Heart left ventricle (tissue), 13 donors: Measurements from ENCODE around the gene LEPROT.

ENCODE experiments used
- POLR2A ChIP-seq, 2 donors: fragments of 450-650 bp; IDR thresholded peaks; one replicate each; pipeline ENCODE4 v1.6.1; 2017; ENCODE audit warnings: antibody characterized with exemption in 2 of 2, mild to moderate bottlenecking in 2 of 2, moderate library complexity in 2 of 2
- TF ChIP-seq, protein P1 (sequence below), 12 donors: fragments of 200-600 bp; sonication (generic) in 4 of 12; IDR thresholded peaks; one replicate each; pipeline versions ENCODE4 v1.5.0 to v1.8.0; 2018 to 2022; ENCODE audit warnings: antibody characterized with exemption in 12 of 12, mild to moderate bottlenecking in 5 of 12
- donor health status: ischemic (EF 13 %, LVEDD 7.1; RV severe dilation, severe dysfunction).
- donor health status: DM: no; HTN: yes; CAD: no.
- donor health status: DM: no; HTN: no; CAD: no.
- donor health status: ischemic (EF 25% LVEDD 6.9; RV normal size, moderate dysfunction).
- donor health status: ischemic (EF 25% LVEDD 5.7; RV mildly dilated, moderate dysfunction).
- donor health status: ischemic (EF 35%, LVEDD 5.7; RV mildly dilated, moderate dysfunction).
- donor health status: nonischemic (EF 11% LVEDD 7.7; RV severe dilation, severe dysfunction).
- donor health status: DM: yes; HTN: yes; CAD: no.
- donor health status: PGD.
- donor health status: ischemic (EF 29% LVEDD 5.4; RV normal size, mild dysfunction).
- donor health status: nonischemic (EF 23%, LVEDD 6.1; RV moderate dilation, normal function).

GRCh38 chr1:65412984-65413375 is 7.5 kb upstream of the LEPROT start:
- TF ChIP-seq, protein P1, sequence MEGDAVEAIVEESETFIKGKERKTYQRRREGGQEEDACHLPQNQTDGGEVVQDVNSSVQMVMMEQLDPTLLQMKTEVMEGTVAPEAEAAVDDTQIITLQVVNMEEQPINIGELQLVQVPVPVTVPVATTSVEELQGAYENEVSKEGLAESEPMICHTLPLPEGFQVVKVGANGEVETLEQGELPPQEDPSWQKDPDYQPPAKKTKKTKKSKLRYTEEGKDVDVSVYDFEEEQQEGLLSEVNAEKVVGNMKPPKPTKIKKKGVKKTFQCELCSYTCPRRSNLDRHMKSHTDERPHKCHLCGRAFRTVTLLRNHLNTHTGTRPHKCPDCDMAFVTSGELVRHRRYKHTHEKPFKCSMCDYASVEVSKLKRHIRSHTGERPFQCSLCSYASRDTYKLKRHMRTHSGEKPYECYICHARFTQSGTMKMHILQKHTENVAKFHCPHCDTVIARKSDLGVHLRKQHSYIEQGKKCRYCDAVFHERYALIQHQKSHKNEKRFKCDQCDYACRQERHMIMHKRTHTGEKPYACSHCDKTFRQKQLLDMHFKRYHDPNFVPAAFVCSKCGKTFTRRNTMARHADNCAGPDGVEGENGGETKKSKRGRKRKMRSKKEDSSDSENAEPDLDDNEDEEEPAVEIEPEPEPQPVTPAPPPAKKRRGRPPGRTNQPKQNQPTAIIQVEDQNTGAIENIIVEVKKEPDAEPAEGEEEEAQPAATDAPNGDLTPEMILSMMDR (IDR thresholded peaks at IDR 0.05), result no peak
- TF ChIP-seq POLR2A (IDR thresholded peaks at IDR 0.05), result no peak
